B cell (primary cell): ENCODE measurements around the gene RNF215. TPM values are rescaled to one million over a fixed set of nuclear protein-coding genes. Genes with fewer than 3 reads are reported as not detected.
A peak's percentile ranks its signal among the peaks of the same experiment; 100 is the strongest.

Experiments used
- ATAC-seq: fragments of 200-7000 bp; cut with Tn5 transposase; one replicate; pipeline ENCODE4 v1.10.0; 2021; ENCODE audit warnings: low read depth, mild to moderate bottlenecking, moderate number of reproducible peaks, moderate library complexity
- CTCF ChIA-PET: fragments of 350-600 bp; sonication (Branson Sonifier 250); formaldehyde crosslinking; loops from one replicate; lab custom pipeline; 2021; ENCODE audit warnings: antibody characterized with exemption, inconsistent platforms; lab: Charles Lee
- POLR2A ChIA-PET: fragments of 350-600 bp; sonication (Branson Sonifier 250); formaldehyde crosslinking; loops from one replicate; lab custom pipeline; 2021; ENCODE audit warnings: antibody characterized with exemption; lab: Charles Lee
- DNase-seq: peaks from one replicate; pipeline ENCODE4 v3.0.0; 2013
- H2AFZ ChIP-seq: 2 replicates; pipeline ENCODE4 v1.6.1; 2012; ENCODE audit warnings: mild to moderate bottlenecking, low read depth, low read length; ENCODE audit not compliant: insufficient read depth, poor library complexity, severe bottlenecking
- H3K27ac ChIP-seq, 2 donors: 1 replicate in 1 of 2; 2 replicates in 1 of 2; pipeline ENCODE4 v1.5.1; 2012 to 2013; ENCODE audit warnings: low read length in 2 of 2, mild to moderate bottlenecking in 2 of 2, moderate library complexity in 1 of 2
- H3K27me3 ChIP-seq, 4 experiments: fragments of 200-600 bp in 1 of 4; sonication (generic) in 1 of 4; replicated peaks in 1 of 4; 1 replicate in 2 of 4; 2 replicates in 2 of 4; pipeline versions ENCODE4 v1.6.1 to v1.7.0; 2013 to 2016; ENCODE audit warnings: low read length in 3 of 4, mild to moderate bottlenecking in 2 of 4, mixed read lengths in 1 of 4, moderate library complexity in 1 of 4; ENCODE audit not compliant: insufficient read depth in 4 of 4, control insufficient read depth in 3 of 4; ENCODE audit errors: control extremely low read depth in 1 of 4
- H3K36me3 ChIP-seq, 2 experiments: replicated peaks in 1 of 2; 1 replicate in 1 of 2; 2 replicates in 1 of 2; pipeline versions ENCODE4 v1.6.1 to v1.7.1; 2013; ENCODE audit warnings: low read length in 1 of 2; ENCODE audit not compliant: insufficient read depth in 2 of 2, control insufficient read depth in 1 of 2; ENCODE audit errors: control extremely low read depth in 1 of 2, extremely low read depth in 1 of 2
- H3K4me1 ChIP-seq, 2 donors: fragments of 200-600 bp in 1 of 2; sonication (generic) in 1 of 2; 1 replicate in 1 of 2; 2 replicates in 1 of 2; pipeline versions ENCODE4 v1.5.1 to v1.6.1; 2013 to 2017; ENCODE audit warnings: low read length in 2 of 2; ENCODE audit not compliant: control insufficient read depth in 2 of 2, insufficient read depth in 2 of 2
- H3K4me2 ChIP-seq: replicated peaks from 2 replicates; pipeline ENCODE3; 2012; ENCODE audit warnings: mild to moderate bottlenecking, low read depth, low read length; ENCODE audit not compliant: poor library complexity, severe bottlenecking
- H3K4me3 ChIP-seq, 5 experiments: fragments of 200-600 bp in 1 of 5; sonication (generic) in 1 of 5; 1 replicate in 3 of 5; 2 replicates in 2 of 5; pipeline versions ENCODE4 v1.5.1 to v1.7.0; 2011 to 2016; ENCODE audit warnings: low read length in 4 of 5, mild to moderate bottlenecking in 4 of 5, low read depth in 2 of 5, control low read depth in 1 of 5, moderate library complexity in 1 of 5; ENCODE audit not compliant: insufficient read depth in 1 of 5; ENCODE audit errors: control extremely low read depth in 1 of 5, extremely low read depth in 1 of 5
- H3K79me2 ChIP-seq: fragments of 200-600 bp; sonication (generic); one replicate; pipeline ENCODE4 v1.6.0; 2016; ENCODE audit warnings: low read length; ENCODE audit not compliant: control insufficient read depth, insufficient read depth
- H3K9ac ChIP-seq: fragments of 200-600 bp; sonication (generic); 2 replicates; pipeline ENCODE4 v1.6.1; 2017; ENCODE audit warnings: mild to moderate bottlenecking, low read length, moderate library complexity
- H3K9me3 ChIP-seq, 3 donors: one replicate each; pipeline versions ENCODE4 v1.6.1 to v1.7.1; 2013; ENCODE audit warnings: low read length in 2 of 3; ENCODE audit not compliant: control insufficient read depth in 2 of 3, insufficient read depth in 1 of 3; ENCODE audit errors: control extremely low read depth in 1 of 3
- H4K20me1 ChIP-seq: 2 replicates; pipeline ENCODE4 v1.6.0; 2012; ENCODE audit warnings: mild to moderate bottlenecking, low read length; ENCODE audit not compliant: insufficient read depth, control insufficient read depth, poor library complexity, severe bottlenecking
- H3K27ac Mint-ChIP-seq: one replicate; pipeline ENCODE4 v1.8.0; 2021; ENCODE audit warnings: mixed read lengths
- H3K27me3 Mint-ChIP-seq: one replicate; pipeline ENCODE4 v1.8.0; 2021; ENCODE audit warnings: mixed read lengths
- H3K4me1 Mint-ChIP-seq: one replicate; pipeline ENCODE4 v1.8.0; 2021; ENCODE audit warnings: mixed read lengths
- H3K4me3 Mint-ChIP-seq: one replicate; pipeline ENCODE4 v1.8.0; 2021; ENCODE audit warnings: mixed read lengths
- H3K9me3 Mint-ChIP-seq: one replicate; pipeline ENCODE4 v1.8.0; 2022; ENCODE audit warnings: mixed read lengths; ENCODE audit not compliant: insufficient read depth
- EZH2 ChIP-seq: IDR thresholded peaks from 2 replicates; pipeline ENCODE4 v1.6.1; 2012; ENCODE audit warnings: borderline replicate concordance, low read depth, mild to moderate bottlenecking, moderate library complexity, low read length; ENCODE audit not compliant: insufficient read depth, poor library complexity, severe bottlenecking
- WGBS: methylation state at CpG from one replicate; pipeline ENCODE4 v1.1.5; 2013; ENCODE audit warnings: missing lambda C conversion rate; ENCODE audit not compliant: insufficient coverage; 5-methylcytosine and 5-hydroxymethylcytosine counted together
- intact Hi-C: fragments of 100-400 bp; cut with micrococcal nuclease; formaldehyde crosslinking; loops from one replicate; pipeline ENCODE4 v1.10.0; 2022
- polyA plus RNA-seq: library from polyadenylated mRNA; depleted of rRNA; stranded (reverse); fragments of >200 nt; gene quantifications from 2 replicates; pipeline ENCODE4 v1.2.3, GENCODE V29; 2012
- total RNA-seq, 2 donors: library from RNA; stranded (reverse); fragments of 120-200 nt in 1 of 2; gene quantifications; 1 replicate in 1 of 2; 2 replicates in 1 of 2; pipeline versions ENCODE4 v1.2.3 to v1.2.4, GENCODE V29; 2013 to 2022
- TF ChIP-seq, protein P1 (sequence below): fragments of 200-600 bp; IDR thresholded peaks from one replicate; pipeline ENCODE4 v1.8.0; 2022; ENCODE audit warnings: antibody characterized with exemption, mild to moderate bottlenecking

The RNF215 gene
- total and polyA plus RNA-seq, 2 donors (not counting 1 experiment from before 2014, with no cell fraction given), result 8.8 to 18.6 TPM

DNA sequence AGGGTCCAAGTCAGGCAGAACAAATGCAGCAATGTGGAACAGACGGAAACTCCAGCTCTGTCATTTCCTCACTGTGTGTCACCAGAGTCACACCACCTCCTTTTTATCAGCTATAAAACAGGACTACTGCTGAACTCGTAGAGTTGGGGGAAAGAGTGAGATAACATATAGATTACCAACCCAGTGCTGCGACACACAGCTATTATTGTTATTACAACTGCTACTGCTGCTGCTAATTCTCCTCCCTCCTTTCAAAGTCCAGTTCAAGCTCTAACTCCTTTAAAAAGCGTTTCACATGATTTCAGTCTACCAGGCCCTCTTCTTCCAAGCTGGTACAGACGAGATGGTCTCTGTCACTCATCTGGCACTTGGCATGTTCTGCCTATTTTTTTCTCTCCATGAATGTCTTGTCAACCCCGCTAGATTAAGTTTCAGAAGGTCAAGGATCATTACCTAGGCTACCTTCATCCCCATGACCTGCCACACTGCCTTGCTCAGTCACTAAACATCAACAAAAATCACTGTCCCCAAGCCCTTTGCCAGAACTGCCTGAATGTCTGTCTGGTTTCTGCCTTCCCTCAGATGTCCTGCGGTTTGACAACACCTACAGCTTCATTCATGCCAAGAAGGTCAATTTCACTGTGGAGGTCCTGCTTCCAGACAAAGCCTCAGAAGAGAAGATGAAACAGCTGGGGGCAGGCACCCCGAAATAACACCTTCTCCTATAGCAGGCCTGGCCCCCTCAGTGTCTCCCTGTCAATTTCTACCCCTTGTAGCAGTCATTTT, 34.7 kb upstream of the RNF215 start:
- WGBS, result 98% methylated on average over 5 of the region's 8 CpGs
- H3K4me1 Mint-ChIP-seq, result peaks cover 43% of the 10 kb centered on the region
- H3K27ac ChIP-seq, result no peak overlapping the region

More for the DNA sequence above, 34.7 kb upstream of the RNF215 start:
- Histone ChIP-seq H3K36me3 (peaks cover 0 to 10% of the 10 kb centered on the region in 2 experiments), H4K20me1 (no peaks in the 10 kb centered on the region), H2AFZ (no peak overlapping the region), H3K27me3 (no peaks in the 10 kb centered on the region), H3K79me2 (peaks cover 11% of the 10 kb centered on the region), H3K9ac (no peak overlapping the region), H3K4me2 (no peak overlapping the region), H3K4me3 (no peak overlapping the region), H3K9me3 (peaks cover 0 to 5% (median 0%) of the 10 kb centered on the region in 3 donors), H3K4me1 (peaks cover 22 to 38% of the 10 kb centered on the region in 2 donors)
- DNase-seq, result no peak
- Mint-ChIP-seq H3K27me3 (no peaks in the 10 kb centered on the region), H3K9me3 (no peaks in the 10 kb centered on the region), H3K27ac (peak overlapping the region; percentile 84), H3K4me3 (peak overlapping the region; percentile 99)
- ChIA-PET POLR2A (no interaction called here), CTCF (interaction anchor here (1.1 to 7.0 kb wide), 6 partner anchors 9 to 159 kb away, joined by 3 to 94 read pairs (median 6); partner anchors contain the start of genes CASTOR1 and RNF215)
- no peak for ATAC-seq
- intact Hi-C loops, result loop anchor here (5.0 to 10.0 kb wide), 4 partner anchors 655 to 1537 kb away; partner anchors contain the start of genes PIK3IP1, UQCR10, ZMAT5 and ZNRF3
- TF ChIP-seq EZH2, result no peak
- TF ChIP-seq, protein P1, sequence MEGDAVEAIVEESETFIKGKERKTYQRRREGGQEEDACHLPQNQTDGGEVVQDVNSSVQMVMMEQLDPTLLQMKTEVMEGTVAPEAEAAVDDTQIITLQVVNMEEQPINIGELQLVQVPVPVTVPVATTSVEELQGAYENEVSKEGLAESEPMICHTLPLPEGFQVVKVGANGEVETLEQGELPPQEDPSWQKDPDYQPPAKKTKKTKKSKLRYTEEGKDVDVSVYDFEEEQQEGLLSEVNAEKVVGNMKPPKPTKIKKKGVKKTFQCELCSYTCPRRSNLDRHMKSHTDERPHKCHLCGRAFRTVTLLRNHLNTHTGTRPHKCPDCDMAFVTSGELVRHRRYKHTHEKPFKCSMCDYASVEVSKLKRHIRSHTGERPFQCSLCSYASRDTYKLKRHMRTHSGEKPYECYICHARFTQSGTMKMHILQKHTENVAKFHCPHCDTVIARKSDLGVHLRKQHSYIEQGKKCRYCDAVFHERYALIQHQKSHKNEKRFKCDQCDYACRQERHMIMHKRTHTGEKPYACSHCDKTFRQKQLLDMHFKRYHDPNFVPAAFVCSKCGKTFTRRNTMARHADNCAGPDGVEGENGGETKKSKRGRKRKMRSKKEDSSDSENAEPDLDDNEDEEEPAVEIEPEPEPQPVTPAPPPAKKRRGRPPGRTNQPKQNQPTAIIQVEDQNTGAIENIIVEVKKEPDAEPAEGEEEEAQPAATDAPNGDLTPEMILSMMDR, result no peak
